KOPT-K1 (cell line): Measurements from ENCODE around the gene FOXA3.

Source experiments
- H3K27ac ChIP-seq: fragments of 200-600 bp; sonication (generic); 2 replicates; pipeline ENCODE4 v1.5.1; 2016; ENCODE audit warnings: antibody characterized with exemption, mild to moderate bottlenecking, low read depth, low read length; ENCODE audit not compliant: poor library complexity, severe bottlenecking
- H3K36me3 ChIP-seq: fragments of 200-600 bp; sonication (generic); 2 replicates; pipeline ENCODE4 v1.5.1; 2017; ENCODE audit warnings: antibody characterized with exemption, mild to moderate bottlenecking, low read length, moderate library complexity; ENCODE audit not compliant: insufficient read depth
- H3K9me3 ChIP-seq: fragments of 200-600 bp; sonication (generic); 2 replicates; pipeline ENCODE4 v1.5.1; 2017; ENCODE audit warnings: antibody characterized with exemption, low read length, mild to moderate bottlenecking; ENCODE audit not compliant: insufficient read depth, poor library complexity, severe bottlenecking

FOXA3 gene

GRCh38 chr19:45902651-45903625 is 38.8 kb downstream of the FOXA3 start:
- Histone ChIP-seq H3K27ac (peak overlapping the region; percentile 83), H3K9me3 (no peaks in the 10 kb centered on the region), H3K36me3 (peaks cover 26% of the 10 kb centered on the region)

GRCh38 chr19:45905011-45905410 is 40.9 kb downstream of the FOXA3 start:
- Histone ChIP-seq H3K27ac (no peak overlapping the region), H3K9me3 (no peaks in the 10 kb centered on the region), H3K36me3 (peaks cover 6% of the 10 kb centered on the region; the same call in 1 of the 2 replicates)

- no peaks in the 10 kb centered on the region for H3K36me3 ChIP-seq
- H3K9me3 ChIP-seq: no peaks in the 10 kb centered on the region
- H3K27ac ChIP-seq: no peak overlapping the region
These were observed 42.1 kb downstream of the FOXA3 start for GRCh38 chr19:45906221-45906620.

- Histone ChIP-seq H3K27ac (no peak overlapping the region), H3K9me3 (no peaks in the 10 kb centered on the region), H3K36me3 (no peaks in the 10 kb centered on the region)
These were observed 44.8 kb downstream of the FOXA3 start for GRCh38 chr19:45908956-45909355.

GRCh38 chr19:45911291-45911690 is 47.2 kb downstream of the FOXA3 start:
- H3K36me3 ChIP-seq: no peaks in the 10 kb centered on the region
- no peaks in the 10 kb centered on the region for H3K9me3 ChIP-seq
- H3K27ac ChIP-seq: no peak overlapping the region

- H3K27ac ChIP-seq: no peak within 1 kb of the TSS
- H3K36me3 ChIP-seq: no peaks in the 10 kb centered on the region
- H3K9me3 ChIP-seq: no peaks in the 10 kb centered on the region
These were observed 50.0 kb downstream of the FOXA3 start, which contains the start of gene NANOS2 for GRCh38 chr19:45913874-45914830. Gene NANOS2, minus strand, starts transcription at chr19:45914778. Its CDS starts 85 bp downstream, at chr19:45914693.

- Histone ChIP-seq H3K9me3 (no peaks in the 10 kb centered on the region), H3K36me3 (no peaks in the 10 kb centered on the region), H3K27ac (peak overlapping the region; percentile 68)
These were observed 53.4 kb downstream of the FOXA3 start for GRCh38 chr19:45917421-45918091.

GRCh38 chr19:45918721-45919120 is 54.6 kb downstream of the FOXA3 start:
- Histone ChIP-seq H3K36me3 (no peaks in the 10 kb centered on the region), H3K27ac (peak overlapping the region; percentile 40), H3K9me3 (no peaks in the 10 kb centered on the region)

- Histone ChIP-seq H3K27ac (peak overlapping the region; percentile 27), H3K36me3 (no peaks in the 10 kb centered on the region), H3K9me3 (no peaks in the 10 kb centered on the region)
These were observed 55.6 kb downstream of the FOXA3 start for GRCh38 chr19:45919678-45920077.

- Histone ChIP-seq H3K36me3 (no peaks in the 10 kb centered on the region), H3K27ac (peak overlapping the region; percentile 27), H3K9me3 (no peaks in the 10 kb centered on the region)
These were observed 56.3 kb downstream of the FOXA3 start for GRCh38 chr19:45920458-45920857.

GRCh38 chr19:45922281-45922680 is 58.2 kb downstream of the FOXA3 start:
- Histone ChIP-seq H3K27ac (no peak overlapping the region), H3K9me3 (no peaks in the 10 kb centered on the region), H3K36me3 (no peaks in the 10 kb centered on the region)
